Activated naive CD4-positive, alpha-beta T cell treated with anti-CD3 and anti-CD28 coated beads, Interleukin-2, amount 50 U/mL, for 16 hours (primary cell): ENCODE measurements around the gene AAGAB.

Source experiments
- DNase-seq: peaks from one replicate; pipeline ENCODE4 v3.0.0-alpha.2; 2020

The AAGAB gene

DNA sequence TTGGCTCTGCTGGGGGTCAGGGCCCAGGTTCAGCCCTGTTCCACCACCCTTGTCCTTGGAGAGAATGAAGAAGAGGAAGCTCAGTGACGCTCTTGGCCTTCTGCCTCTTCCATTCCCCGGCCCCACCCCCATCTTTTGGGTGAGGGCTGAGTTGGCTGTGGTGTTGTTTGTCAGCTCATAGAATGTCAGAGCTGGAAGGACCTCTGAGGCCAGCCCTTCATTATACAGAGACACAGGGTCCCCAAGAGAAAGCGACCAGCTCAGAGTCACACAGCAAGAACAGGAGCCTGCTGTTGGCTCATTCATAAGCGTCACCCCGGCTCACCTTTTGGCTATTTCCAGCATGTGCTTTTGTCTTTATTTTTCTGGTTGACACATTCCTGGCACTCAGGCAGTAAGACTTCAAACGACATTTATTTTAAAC is 68.2 kb downstream of the AAGAB start:
- no peak for DNase-seq

DNA sequence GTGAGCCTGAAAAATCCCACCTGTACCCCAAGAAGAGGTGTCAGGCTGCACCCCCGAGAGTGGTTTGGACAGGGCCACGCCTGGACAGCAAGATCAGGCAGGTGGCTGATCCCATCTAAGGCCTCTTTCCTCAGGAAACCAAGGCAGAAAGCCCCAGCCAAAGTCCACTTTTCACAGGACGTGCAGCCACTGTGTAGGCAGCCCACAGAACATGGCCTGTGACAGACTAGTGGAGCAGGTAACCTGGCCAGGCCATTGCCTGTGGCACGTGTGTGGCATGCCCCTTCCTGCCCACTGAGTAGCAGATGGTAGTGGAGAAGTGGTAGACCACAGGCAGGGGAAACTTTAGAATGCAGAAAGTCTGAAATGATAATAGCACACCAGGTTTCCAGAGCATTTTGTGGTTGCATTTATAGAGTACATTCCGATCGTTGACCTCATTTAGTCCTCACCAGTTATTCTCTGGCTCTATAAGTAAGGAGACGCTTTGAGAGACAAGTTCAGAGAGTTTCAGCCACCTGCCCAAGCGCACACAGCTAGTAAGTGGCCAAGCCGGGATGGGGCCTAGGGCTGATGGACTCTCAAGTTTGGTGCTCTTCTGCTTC is 68.7 kb downstream of the AAGAB start:
- no peak for DNase-seq

DNA sequence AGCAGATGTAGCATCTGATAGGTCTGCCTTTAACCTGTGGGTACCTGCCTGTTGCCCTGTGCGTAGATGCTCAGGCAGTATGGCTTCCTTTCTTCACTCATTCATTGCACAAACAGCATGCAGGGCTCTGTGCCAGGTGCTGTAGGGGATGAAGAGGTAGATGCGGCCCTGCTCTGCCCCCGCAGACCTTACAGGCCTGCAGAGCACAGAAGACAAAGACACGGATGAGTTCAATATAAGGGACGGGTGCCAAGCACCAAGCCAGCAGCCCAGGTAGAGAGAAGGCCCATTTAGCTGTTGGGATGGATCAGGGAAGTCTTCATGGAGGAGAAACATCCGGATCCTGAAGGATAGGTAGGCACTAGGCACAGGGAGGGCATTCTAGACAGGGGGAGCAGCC is 69.4 kb downstream of the AAGAB start:
- no peak for DNase-seq

DNA sequence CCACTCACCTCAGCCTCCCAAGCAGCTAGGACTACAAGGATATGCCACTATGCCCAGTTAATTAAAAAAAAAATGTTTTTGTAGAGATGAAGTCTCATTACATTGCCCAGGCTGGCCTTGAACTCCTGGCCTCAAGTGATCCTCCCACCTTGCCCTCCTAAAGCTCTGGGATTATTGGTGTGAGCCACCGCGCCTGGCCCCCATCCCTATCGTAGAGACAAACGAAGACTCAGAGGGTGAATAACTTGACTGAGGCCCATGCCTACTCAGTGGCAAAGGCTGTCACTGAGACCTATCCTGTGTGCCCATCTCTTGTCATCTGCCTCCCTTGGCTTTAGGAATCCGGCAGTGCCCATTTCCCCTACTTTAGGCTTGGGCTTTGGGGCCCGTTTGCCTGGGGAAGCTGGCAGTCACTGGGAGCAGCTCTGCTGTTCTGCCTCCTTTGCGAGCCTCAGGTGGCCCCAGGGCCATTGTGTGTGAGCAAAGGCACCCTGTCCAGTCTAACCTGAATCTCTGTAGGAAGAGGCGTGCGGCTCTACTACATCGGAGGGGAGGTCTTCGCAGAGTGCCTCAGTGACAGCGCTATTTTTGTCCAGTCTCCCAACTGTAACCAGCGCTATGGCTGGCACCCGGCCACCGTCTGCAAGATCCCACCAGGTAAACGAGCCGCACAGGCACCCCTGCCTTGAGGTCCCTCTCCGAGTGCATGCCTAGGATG is 70.1 kb downstream of the AAGAB start:
- no peak for DNase-seq

DNA sequence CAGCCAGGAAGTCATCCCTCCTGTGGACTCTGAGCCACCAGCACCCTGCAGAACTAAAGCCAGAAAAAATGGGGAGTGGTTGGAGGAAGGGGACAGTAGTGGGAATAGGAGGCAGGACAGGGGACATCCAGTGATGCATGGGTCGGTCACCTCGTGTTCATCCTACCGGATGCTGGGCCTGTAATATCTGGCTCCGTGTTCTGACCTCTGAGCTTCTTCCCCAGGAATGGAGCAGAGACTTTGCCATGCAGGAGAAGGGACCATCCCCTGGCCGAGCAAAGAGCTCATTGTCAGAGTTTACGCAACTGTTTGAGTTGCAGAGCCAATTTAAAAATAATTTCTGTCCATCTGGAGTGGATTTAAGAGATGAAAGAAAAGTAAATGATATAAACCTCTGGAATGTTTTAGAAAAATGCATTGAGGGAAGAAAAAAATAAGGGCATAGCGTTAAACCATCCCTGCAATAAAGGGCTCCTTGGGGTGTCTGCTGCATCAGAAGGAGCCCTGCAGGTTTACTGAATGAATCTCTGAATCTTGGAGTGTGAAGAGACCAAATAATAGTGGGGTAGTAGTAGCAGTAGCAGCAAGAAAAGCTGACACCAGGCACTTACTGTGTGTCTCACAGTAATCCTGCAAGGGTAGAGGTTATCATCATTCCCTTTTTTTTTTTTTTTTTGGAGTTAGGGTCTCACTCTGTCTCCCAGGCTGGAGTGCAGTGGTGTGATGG is 70.9 kb downstream of the AAGAB start:
- no peak for DNase-seq

DNA sequence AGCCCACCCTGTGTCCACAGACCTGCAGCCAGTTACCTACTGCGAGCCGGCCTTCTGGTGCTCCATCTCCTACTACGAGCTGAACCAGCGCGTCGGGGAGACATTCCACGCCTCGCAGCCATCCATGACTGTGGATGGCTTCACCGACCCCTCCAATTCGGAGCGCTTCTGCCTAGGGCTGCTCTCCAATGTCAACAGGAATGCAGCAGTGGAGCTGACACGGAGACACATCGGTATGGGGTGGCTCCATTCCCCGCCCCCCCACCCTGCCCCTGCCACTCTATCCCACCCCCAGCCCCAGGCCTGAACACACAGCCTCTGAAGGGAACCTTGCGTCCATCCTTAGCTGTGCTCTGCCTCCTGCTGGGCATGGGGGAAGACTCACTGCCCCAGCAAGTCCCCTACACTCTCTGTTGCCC is 73.2 kb downstream of the AAGAB start:
- DNase-seq = no peak

DNA sequence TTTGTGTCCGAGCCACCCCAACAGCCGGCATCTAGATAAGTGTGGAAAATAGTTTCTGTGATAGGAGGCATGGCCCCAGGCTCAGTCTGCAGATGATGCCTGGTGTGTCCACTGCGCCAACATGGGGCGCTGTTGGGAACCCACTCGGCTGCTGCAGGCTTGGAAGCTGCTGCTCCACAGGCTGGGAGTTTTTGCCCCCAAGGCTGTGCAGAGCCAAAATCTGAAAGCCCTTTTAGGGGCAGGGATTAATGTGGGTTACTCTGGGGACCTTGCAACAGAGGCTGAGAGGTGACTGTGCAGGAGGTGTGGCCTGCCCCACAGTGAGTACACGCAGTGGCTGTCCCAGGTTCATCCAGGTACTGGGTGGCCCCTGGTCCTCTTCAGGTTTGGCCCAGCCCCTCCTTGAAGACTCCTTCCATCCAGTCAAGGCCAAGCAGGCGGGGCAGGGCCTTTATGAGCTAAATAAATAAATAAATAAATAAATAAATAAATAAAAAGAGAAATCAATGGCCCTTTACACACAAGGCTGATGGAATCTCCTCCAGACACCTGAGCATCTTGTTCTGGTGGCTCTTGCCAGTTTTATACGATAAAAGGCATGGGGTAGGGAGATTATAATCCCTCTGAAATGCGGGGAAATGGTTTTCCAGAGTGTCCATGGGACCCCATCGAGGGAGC is 73.8 kb downstream of the AAGAB start:
- no peak for DNase-seq

DNA sequence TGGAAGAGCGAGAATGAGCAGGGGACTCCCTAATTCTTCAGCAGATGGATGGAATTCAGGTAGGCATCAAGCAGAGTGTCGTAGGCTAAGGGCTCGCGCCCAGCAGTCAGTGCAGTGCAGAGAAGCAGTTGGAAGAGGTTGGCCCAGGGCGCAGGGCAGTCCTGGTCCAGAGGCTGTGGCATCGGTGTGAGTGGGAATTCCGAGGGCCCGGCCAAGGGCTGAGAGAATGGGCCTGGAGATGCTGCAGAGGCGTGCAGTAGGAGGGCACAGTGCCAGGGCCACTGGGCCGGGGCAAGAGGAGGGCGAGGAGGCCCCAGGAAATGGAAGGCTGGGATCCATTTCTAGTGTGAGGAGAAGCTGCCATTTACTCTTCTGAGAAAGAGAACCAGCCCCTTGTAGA is 74.4 kb downstream of the AAGAB start:
- no peak for DNase-seq

DNA sequence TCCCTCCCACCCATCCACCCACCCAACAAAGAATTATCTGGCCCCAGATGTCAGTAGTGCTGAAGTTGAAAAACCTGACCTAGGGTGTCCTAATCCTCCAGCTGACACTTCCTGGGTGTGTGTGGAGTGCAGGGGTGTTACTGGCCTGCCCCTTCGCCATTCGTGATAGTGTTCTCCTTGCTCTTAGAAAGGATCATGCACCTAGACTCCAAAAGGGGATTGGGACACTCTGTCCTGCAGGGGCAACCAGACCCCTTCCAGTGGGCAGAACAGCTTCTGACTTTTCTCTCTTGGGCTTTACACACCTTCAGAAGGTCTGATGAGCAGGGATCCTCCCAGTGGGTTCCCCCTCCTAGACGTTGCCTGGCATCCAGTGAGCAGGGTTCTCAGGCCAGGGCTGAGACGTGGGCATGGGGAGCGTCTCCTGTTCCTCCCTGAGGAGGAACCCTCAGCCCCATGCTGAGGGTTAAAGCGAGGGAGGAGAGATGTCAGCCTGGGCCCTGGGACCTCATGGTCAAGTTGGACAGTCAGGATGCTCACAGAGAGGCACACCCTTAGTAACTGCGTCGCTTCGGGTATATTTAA is 75.0 kb downstream of the AAGAB start:
- DNase-seq = no peak

DNA sequence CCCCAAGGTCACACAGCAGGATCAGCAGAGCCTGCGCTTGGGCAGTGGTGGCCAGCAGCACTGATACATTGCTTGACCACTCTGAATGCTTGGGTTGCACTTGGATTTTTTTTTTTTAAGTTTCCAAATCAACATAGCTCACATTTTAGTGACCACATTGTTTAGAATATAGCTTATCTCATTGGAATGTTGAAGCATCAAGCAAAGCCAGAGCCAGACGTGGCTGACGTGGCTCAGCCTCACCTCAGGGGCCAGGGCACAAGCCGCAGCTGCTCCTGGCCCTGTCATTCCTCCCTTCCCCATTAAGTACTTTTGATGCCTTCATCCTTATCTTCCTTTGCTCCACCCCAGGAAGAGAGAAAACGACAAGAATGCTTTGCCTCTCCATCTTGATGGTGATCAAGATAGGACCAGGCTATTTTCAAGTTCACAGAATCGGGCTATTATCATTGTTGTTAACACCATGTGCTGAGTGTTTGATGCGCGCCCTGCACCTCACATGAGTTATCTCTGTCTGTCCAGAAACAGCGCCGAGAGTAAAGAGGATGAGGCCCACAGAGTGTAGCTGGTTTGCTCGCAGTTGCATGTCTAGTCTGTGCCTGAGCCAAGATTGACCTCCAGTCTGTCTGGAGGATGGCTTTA is 75.8 kb downstream of the AAGAB start:
- DNase-seq = no peak

DNA sequence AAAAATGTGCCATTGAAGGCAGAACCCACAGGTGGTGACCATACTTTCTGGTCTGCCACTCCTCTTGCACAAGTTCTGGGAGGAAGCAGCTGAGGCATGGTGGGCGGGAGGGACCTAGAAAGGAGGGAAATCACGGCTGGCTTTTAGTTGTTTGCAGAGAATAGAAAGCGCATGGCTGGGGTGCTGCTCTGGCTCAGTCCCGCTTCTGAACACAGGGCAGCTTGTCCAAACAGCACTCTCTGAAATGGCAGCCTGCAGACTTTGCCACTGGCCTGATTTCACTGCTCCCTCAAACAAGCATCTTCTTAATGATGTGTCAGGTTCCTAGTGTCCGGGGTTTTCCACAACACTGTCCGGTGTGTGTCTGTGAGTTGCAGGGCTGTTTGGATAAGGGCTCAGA is 76.7 kb downstream of the AAGAB start:
- DNase-seq = no peak

DNA sequence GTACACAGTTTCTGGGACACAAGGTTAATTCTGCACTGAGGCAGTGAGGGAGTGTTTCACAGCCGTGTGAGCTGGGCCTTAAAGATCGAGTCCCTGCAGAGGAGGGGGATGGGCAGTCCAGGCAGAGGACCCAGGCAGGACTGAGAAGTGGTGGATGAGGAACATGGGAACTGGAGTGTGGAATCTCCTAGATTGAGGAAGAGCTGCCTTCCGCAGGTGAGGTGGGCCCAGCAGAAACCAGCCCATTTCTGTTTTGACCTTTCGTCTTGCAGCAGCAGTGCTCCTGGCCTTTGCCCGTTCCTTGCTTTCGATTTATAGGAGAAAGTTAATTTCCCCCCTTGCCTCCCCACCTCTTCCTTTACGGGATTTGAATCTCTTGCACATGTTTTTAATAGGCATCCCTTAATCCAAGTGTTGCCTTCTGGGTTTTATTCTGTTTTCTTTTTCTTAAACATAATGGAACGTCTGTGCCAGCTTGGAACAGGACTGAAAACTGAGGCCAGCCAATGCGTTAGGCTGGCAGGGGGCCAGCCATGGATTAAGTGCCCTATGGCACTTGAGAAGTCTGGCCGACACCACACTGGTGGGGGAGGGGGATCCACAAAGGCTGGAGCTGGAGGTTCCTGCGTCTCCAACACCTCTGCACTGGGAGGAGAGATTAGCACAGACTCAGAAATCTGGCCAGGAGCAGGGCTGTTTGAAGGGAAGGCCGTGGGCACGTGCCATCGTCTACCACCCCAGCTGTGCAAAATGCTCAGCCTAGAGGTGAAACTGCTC is 78.1 kb downstream of the AAGAB start:
- DNase-seq = no peak

DNA sequence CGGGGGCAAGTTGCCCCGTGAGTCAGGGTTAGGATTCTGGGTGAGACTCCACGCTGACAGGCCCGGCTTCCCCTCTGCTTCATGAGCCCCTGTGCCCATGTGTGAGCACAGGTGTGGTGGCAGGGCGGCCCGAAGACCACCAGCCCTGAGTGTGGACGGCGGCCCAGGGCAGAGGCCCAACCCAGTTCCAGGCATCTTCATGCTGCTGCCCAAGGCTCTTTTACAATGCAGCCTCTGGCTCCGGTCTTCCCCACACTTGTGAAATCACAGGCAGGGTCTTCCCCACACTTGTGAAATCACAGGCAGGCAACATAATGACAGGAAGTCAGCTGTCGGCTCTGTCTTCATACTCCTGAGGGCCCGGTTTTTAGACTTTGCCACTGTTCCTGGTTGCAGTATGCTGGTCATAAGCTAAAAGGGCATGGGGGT is 78.8 kb downstream of the AAGAB start:
- no peak for DNase-seq

DNA sequence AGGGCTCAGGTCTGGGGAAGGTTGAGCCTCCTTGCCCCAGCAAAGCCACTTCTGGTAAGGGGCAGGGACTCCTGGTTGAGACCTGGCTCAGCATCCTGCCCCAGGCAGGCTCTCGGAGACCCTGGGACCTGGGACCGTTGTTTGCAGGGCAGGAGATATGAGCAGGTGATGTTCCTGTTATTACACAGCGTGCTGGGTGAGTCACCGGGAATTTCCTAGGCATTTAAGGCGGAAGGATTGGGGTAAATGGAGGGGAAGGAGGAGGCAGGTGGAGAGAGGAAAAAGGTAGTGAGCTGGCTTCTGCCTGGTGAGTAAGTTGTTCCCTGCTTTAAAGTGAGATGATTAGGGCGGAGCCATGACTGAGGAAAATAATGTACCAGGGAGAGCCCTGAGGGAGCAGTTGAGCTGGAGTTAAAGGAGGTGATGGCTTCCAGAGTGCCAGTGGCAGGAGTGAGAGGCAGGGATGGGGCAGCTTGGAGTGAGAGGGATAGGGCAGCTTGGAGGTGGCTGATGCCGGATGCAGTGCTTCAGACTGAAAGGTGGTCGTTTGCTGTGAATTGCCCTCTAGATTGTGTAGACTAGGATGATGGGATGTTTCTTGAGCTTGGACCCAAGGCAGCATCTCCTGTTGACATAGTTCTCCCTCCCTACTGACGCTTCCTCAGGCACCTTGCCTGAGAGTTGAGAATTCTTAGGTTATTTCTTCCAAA is 79.4 kb downstream of the AAGAB start:
- peak; percentile 26 for DNase-seq

DNA sequence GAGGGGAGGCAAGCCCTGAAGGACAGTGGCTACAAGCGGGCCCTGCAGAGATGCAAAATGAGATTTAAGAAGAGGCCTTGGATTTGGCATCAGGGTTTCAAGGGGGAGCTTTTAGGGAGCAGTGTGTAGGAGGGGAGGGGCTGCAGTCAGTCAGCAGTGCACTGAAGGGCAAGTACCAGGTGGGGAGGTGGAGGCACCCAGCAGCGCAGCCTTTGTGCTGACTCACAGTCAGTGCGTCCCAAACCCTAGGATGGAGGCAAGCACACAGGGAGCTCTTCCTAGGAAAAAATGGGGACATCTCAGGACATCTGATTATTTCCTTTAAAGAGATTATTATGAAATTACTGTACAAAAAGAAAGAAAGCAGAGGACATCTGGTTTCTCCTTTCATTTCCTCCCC is 80.0 kb downstream of the AAGAB start:
- DNase-seq = no peak

DNA sequence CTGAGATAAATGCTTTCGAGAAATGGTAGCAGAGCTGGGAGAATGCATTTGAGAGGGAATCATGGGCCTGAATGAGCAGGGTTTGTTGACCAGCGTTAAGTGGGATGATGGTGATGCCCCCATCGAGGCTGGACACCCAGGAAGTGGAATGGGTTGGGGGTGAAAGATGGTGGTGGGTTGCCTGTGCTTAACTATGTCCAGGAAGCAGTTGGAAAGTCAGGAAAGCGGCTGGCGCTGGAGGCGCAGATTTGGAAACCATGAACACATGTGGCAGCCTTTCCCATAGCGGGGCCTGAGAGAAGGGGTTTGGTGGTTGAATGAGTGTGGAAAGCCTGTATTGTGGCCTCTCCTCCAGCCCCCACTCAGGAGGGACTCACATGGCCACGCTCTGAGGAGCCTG is 80.7 kb downstream of the AAGAB start:
- no peak for DNase-seq

DNA sequence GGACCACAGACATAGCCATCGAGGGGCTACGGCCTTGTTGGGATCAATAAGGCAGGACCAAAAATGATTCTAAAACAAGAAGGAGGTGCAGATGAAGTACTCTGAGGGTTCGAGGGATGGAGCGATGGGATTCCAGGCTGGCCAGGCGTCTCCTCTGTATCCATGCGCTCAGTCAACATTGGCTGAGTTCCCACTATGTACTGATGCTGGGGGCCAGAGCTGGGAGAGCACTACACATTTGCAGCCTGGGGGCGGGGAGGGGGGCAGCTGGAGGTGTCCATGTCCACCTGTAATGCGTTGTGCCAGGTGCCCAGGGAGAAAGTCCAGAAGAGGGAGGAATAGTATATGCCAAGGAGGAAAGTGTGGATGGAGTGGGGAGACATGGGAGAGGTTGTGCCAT is 81.5 kb downstream of the AAGAB start:
- DNase-seq = no peak

DNA sequence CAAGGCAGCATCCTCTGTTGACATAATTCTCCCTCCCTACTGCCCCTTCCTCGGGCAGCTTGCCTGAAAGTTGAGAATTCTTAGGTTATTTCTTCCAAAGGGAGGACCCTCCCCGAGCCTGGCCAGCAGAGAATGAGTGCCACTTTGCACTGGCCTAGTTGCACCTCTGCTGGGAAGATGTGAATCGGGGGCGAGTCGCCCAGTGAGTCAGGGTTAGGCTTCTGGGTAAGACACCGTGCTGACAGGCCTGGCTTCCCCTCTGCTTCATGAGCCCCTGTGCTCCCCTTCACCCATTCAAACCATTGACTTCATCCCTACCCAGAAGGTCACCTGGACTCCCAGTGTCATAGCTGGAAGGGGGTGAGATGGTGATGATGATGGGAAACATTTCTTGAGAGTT is 82.3 kb downstream of the AAGAB start:
- DNase-seq = no peak

DNA sequence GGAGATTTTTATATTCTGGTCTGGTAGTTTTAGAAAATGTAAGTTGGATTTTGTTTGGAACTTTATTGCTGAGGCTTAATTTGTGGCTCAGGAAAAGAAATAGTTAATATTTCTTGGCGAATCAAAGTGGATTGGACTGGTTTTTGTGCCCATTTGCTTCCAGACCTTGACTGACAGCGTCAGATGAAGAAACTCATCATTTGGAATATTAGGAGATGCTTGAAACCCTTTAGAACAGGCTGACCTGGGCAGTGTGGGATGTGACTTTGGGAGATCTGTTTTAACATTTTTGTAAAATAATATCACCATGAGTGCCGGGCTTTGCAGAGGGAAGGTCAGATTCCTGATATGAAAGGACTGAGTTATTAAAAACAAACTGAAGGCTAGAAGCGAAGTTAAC is 83.0 kb downstream of the AAGAB start:
- DNase-seq = no peak

DNA sequence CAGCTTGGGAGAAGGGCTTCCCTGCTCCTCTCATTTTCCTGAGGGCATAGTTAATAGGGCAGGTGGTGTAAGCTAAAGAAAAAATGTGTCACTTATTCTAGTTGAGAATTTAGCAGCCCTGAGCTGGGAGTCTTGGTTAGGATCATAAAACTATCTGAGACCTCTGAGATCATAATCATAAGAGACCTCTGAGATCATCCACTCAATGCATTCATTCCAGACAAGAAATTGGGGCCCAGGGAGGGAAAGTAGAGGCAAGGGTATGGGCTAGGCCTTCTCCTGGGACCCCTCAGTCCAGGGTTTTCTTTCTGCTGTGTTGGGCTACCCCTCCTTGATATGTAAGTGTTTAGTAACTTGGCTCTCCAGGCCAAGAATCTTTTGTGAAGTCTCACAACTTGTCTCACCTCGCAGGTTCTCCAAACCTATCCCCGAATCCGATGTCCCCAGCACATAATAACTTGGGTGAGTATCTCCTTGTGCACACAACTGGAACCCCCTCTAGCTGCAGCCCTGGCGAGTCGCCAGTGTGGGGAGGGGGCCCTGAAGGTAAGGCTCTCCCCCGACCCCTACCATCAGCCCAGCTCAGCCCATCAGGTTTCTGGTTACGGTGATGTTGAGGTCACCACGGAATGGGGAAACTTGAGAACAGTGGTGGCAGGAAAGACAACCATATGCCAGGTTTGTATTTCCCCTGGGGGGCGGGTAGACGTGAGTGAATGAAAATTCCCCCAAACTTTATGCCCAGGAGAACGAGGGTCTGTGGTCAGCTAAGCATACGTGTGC is 84.1 kb downstream of the AAGAB start:
- no peak for DNase-seq
